PC-3 (cell line): ENCODE results near the gene CAPRIN2. TPM values are rescaled to one million over a fixed set of nuclear protein-coding genes. Genes with fewer than 3 reads are reported as not detected.

Experiments used
- ATAC-seq: fragments of 200-7000 bp; cut with Tn5 transposase; 2 replicates; pipeline ENCODE4 v1.9.1; 2020; ENCODE audit warnings: mild to moderate bottlenecking, moderate library complexity
- BruUV-seq: library from RNA; stranded (reverse); fragments of 400-500 nt; replicated peaks from 2 replicates; lab custom pipeline; 2021; lab: Mats Ljungman, UMichigan
- CTCF ChIA-PET: fragments of 300-600 bp; sonication (Branson Sonifier 250); formaldehyde crosslinking; loops from one replicate; lab custom pipeline; 2022; ENCODE audit warnings: antibody characterized with exemption; lab: Charles Lee
- POLR2A ChIA-PET: fragments of 300-600 bp; sonication (Branson Sonifier 250); formaldehyde crosslinking; loops from one replicate; lab custom pipeline; 2022; ENCODE audit warnings: antibody characterized with exemption; ENCODE audit not compliant: unreplicated experiment; lab: Charles Lee
- DNase-seq: peaks from one replicate; pipeline ENCODE4 v3.0.0-alpha.2; 2015
- H2AFZ ChIP-seq: fragments of 300-600 bp; sonication (generic); 2 replicates; pipeline ENCODE4 v1.6.0; 2016; ENCODE audit warnings: antibody characterized with exemption, low read length
- H3F3A ChIP-seq: fragments of 300-600 bp; sonication (generic); one replicate; pipeline ENCODE4 v1.6.0; 2017; ENCODE audit warnings: antibody characterized with exemption, low read length, control low read depth, mild to moderate bottlenecking; ENCODE audit not compliant: unreplicated experiment
- H3K27ac ChIP-seq: fragments of 300-600 bp; sonication (generic); 2 replicates; pipeline ENCODE4 v1.5.1; 2016; ENCODE audit warnings: mild to moderate bottlenecking, low read length
- H3K27me3 ChIP-seq: fragments of 300-600 bp; sonication (generic); 2 replicates; pipeline ENCODE4 v1.6.1; 2016; ENCODE audit warnings: low read length, mixed read lengths
- H3K36me3 ChIP-seq: fragments of 300-600 bp; sonication (generic); 2 replicates; pipeline ENCODE4 v1.6.1; 2016; ENCODE audit warnings: low read depth, mixed run types, low read length, mixed read lengths
- H3K4me1 ChIP-seq: fragments of 300-600 bp; sonication (generic); 2 replicates; pipeline ENCODE4 v1.5.1; 2016; ENCODE audit warnings: low read length; ENCODE audit not compliant: insufficient read depth
- H3K4me2 ChIP-seq: fragments of 300-600 bp; sonication (generic); 2 replicates; pipeline ENCODE4 v1.6.0; 2016; ENCODE audit warnings: low read length
- H3K4me3 ChIP-seq: fragments of 300-600 bp; sonication (generic); 2 replicates; pipeline ENCODE4 v1.5.1; 2016; ENCODE audit warnings: mild to moderate bottlenecking, low read length, mixed read lengths
- H3K79me2 ChIP-seq: fragments of 300-600 bp; sonication (generic); 2 replicates; pipeline ENCODE4 v1.6.1; 2017; ENCODE audit warnings: low read length, mixed read lengths
- H3K9ac ChIP-seq: fragments of 300-600 bp; sonication (generic); 2 replicates; pipeline ENCODE4 v1.6.0; 2016; ENCODE audit warnings: mild to moderate bottlenecking, low read length
- H3K9me2 ChIP-seq: fragments of 300-600 bp; sonication (generic); replicated peaks from 2 replicates; pipeline ENCODE4 v1.6.1; 2016; ENCODE audit warnings: mixed run types, low read length, mixed read lengths
- H3K9me3 ChIP-seq: fragments of 300-600 bp; sonication (generic); 2 replicates; pipeline ENCODE4 v1.6.1; 2016; ENCODE audit warnings: low read length, mixed read lengths
- H4K20me1 ChIP-seq: fragments of 300-600 bp; sonication (generic); 2 replicates; pipeline ENCODE4 v1.6.1; 2016; ENCODE audit warnings: low read length, mixed read lengths
- EZH2 ChIP-seq: fragments of 300-600 bp; sonication (generic); IDR thresholded peaks from one replicate; pipeline ENCODE4 v1.6.1; 2017; ENCODE audit warnings: antibody characterized with exemption, mild to moderate bottlenecking, low read length; ENCODE audit not compliant: unreplicated experiment
- EZH2phosphoT487 ChIP-seq: fragments of 300-600 bp; sonication (generic); IDR thresholded peaks from 2 replicates; pipeline ENCODE4 v1.6.1; 2018; ENCODE audit warnings: mild to moderate bottlenecking, antibody characterized with exemption, low read length, borderline replicate concordance
- intact Hi-C: fragments of 100-400 bp; cut with micrococcal nuclease; formaldehyde crosslinking; loops from 2 replicates; pipeline ENCODE4 v1.9.0; 2023
- total RNA-seq: library from RNA; depleted of rRNA; stranded (reverse); fragments of >200 nt; gene quantifications from 2 replicates; pipeline ENCODE4 v1.2.3, GENCODE V29; 2014
- TF ChIP-seq, protein P1 (sequence below): fragments of 300-600 bp; sonication (generic); conservative IDR thresholded peaks from 2 replicates; pipeline ENCODE4 v1.5.1; 2017; ENCODE audit warnings: antibody characterized with exemption, low read depth, mild to moderate bottlenecking, low read length

Gene CAPRIN2
- total RNA-seq, 1 experiment from 2014 or later: 23.1 TPM

DNA sequence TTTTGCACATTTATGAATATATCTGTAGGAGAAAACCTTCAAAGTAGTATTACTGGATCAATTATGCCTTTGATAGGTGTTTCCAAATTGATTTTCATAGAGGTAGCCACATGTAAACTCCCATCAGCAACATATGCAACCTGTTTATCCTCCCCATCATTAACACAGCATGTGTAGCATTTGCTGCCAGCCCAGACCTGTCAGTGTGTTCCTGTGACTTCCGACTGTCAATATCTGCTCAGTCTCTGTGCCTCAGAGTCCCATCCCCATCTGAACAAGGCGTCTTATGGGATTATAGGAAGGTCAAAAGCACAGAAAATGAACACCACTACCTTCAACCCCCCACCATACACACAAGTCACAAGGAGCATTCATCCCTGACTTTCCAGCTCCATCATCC, 9.5 kb upstream of the CAPRIN2 start:
- H3K27ac ChIP-seq: no peak overlapping the region
- no TSS peak for BruUV-seq
- no peaks in the 10 kb centered on the region for H3K36me3 ChIP-seq
- 0 out of 2 replicates have a peak, but pooled peaks cover 1% of the 10 kb centered on the region for H3K4me1 ChIP-seq
- no peak overlapping the region for H2AFZ ChIP-seq
- no peaks in the 10 kb centered on the region for H4K20me1 ChIP-seq
- no peaks in the 10 kb centered on the region for H3K9me3 ChIP-seq
- POLR2A ChIA-PET: no interaction called here
- no peaks in the 10 kb centered on the region for H3K79me2 ChIP-seq
- no peak for TF ChIP-seq EZH2
- TF ChIP-seq EZH2phosphoT487: no peak
- TF ChIP-seq, protein P1, sequence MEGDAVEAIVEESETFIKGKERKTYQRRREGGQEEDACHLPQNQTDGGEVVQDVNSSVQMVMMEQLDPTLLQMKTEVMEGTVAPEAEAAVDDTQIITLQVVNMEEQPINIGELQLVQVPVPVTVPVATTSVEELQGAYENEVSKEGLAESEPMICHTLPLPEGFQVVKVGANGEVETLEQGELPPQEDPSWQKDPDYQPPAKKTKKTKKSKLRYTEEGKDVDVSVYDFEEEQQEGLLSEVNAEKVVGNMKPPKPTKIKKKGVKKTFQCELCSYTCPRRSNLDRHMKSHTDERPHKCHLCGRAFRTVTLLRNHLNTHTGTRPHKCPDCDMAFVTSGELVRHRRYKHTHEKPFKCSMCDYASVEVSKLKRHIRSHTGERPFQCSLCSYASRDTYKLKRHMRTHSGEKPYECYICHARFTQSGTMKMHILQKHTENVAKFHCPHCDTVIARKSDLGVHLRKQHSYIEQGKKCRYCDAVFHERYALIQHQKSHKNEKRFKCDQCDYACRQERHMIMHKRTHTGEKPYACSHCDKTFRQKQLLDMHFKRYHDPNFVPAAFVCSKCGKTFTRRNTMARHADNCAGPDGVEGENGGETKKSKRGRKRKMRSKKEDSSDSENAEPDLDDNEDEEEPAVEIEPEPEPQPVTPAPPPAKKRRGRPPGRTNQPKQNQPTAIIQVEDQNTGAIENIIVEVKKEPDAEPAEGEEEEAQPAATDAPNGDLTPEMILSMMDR: no peak
- H3K4me3 ChIP-seq: no peak overlapping the region
- intact Hi-C loops: no loop called here
- no peaks in the 10 kb centered on the region for H3F3A ChIP-seq
- DNase-seq: no peak
- no peaks in the 10 kb centered on the region for H3K9me2 ChIP-seq
- no peak for ATAC-seq
- CTCF ChIA-PET: no interaction called here
- no peaks in the 10 kb centered on the region for H3K27me3 ChIP-seq
- H3K4me2 ChIP-seq: no peak overlapping the region
- H3K9ac ChIP-seq: no peak overlapping the region

DNA sequence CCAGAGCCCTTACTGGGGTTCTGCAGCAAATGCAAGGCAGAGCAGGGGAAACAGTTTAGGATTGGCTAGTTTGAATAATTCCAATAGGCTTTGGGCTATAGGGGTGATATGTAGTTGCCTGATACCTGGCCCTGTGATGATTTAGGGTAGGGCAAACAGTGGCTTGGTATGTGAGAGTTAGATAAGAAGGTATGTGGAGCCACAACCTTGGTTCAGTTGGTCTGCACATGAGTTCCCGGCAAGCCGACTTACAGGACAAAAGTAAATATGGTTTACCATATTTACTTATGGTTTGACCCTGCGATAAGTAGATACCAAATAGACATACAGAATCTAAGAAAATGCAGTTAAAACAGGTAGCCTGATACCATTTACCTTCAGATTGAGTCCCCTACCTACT, 8.3 kb upstream of the CAPRIN2 start:
- DNase-seq: no peak
- POLR2A ChIA-PET: no interaction called here
- intact Hi-C loops: no loop called here

DNA sequence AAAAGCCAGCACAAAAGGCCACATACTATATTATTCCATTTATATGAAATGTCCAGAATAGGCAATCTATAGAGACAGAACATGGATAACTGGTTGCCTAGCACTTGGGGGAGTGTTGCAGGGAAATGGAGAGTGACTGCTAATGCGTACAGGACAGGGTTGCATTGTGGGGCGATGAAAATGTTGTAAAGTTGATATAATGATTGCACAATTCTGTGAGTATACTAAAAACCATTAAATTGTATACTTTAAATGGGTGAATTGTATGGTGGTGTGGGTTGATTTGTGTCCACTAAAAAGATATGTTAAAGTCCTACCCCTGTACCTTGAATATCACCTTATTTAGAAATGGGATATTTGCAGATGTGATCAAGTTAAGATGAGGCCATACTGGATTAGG, 7.0 kb upstream of the CAPRIN2 start:
- Histone ChIP-seq H3K9ac (no peak overlapping the region), H3K9me3 (no peaks in the 10 kb centered on the region), H3K4me2 (no peak overlapping the region), H3K4me3 (no peak overlapping the region), H3F3A (no peaks in the 10 kb centered on the region), H3K4me1 (peaks cover 4% of the 10 kb centered on the region; the same call in 1 of the 2 replicates), H3K27ac (no peak overlapping the region), H3K27me3 (no peaks in the 10 kb centered on the region), H2AFZ (no peak overlapping the region), H4K20me1 (no peaks in the 10 kb centered on the region), H3K9me2 (no peaks in the 10 kb centered on the region), H3K36me3 (no peaks in the 10 kb centered on the region), H3K79me2 (no peaks in the 10 kb centered on the region)
- ChIA-PET POLR2A (no interaction called here), CTCF (no interaction called here)
- ATAC-seq: no peak
- TF ChIP-seq EZH2 (no peak), EZH2phosphoT487 (no peak)
- TF ChIP-seq, protein P1: no peak
- no TSS peak for BruUV-seq
- DNase-seq: no peak
- intact Hi-C loops: no loop called here

More for the DNA sequence above, 8.3 kb upstream of the CAPRIN2 start:
- H3F3A ChIP-seq: no peaks in the 10 kb centered on the region
- H3K9me2 ChIP-seq: no peaks in the 10 kb centered on the region
- no peak overlapping the region for H3K4me2 ChIP-seq
- H3K9ac ChIP-seq: no peak overlapping the region
- H2AFZ ChIP-seq: no peak overlapping the region
- no peaks in the 10 kb centered on the region for H4K20me1 ChIP-seq
- BruUV-seq: no TSS peak
- no peaks in the 10 kb centered on the region for H3K27me3 ChIP-seq
- no peak overlapping the region for H3K27ac ChIP-seq
- peaks cover 3% of the 10 kb centered on the region; the same call in 1 of the 2 replicates for H3K4me1 ChIP-seq
- CTCF ChIA-PET: no interaction called here
- no peak overlapping the region for H3K4me3 ChIP-seq
- no peaks in the 10 kb centered on the region for H3K36me3 ChIP-seq
- no peaks in the 10 kb centered on the region for H3K9me3 ChIP-seq
- H3K79me2 ChIP-seq: no peaks in the 10 kb centered on the region
- no peak for ATAC-seq
- TF ChIP-seq, protein P1: no peak
- TF ChIP-seq EZH2 (no peak), EZH2phosphoT487 (no peak)
